ENCODE measurements around the gene PNISR. TPM values are rescaled to one million over a fixed set of nuclear protein-coding genes. Genes with fewer than 3 reads are reported as not detected.

PNISR gene
- total RNA-seq, 1 experiment from 2014 or later: 69.5 TPM

DNA sequence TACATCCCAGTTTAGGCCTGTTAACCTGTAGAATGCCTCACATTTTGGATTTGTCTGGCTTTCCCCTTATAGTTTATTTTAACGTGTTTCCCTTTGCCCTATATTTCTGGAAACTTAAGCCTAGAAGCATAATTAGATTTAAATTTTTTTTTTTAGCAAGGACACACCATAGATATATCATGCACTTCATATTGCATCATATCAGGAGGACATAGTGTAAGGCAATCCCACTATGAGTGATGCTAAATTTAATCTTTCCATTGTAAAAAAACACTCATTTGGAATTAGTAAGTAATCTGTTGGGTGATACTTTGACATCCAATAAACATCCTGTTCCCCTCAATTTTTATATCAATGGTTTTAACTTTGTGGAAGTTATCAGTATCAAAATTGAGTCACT, 65.3 kb downstream of the PNISR start:
- no peak overlapping the region for H3K4me3 ChIP-seq (ENCODE audit: low read depth, low read length)
- BruUV-seq (replicated peaks): no TSS peak
- DNase-seq: no peak
- Mint-ChIP-seq H3K36me3 (ENCODE audit: insufficient read depth, unreplicated experiment) (no peaks in the 10 kb centered on the region), H3K4me3 (ENCODE audit: unreplicated experiment) (no peak overlapping the region), H3K27ac (ENCODE audit: unreplicated experiment) (no peak overlapping the region), H3K9me3 (ENCODE audit: unreplicated experiment) (peaks cover 6% of the 10 kb centered on the region), H3K27me3 (ENCODE audit: insufficient read depth, unreplicated experiment) (peaks cover 15% of the 10 kb centered on the region), H3K4me1 (ENCODE audit: low read depth, unreplicated experiment) (no peaks in the 10 kb centered on the region)
- CTCF ChIA-PET: no interaction called here
- TF ChIP-seq, protein P1, sequence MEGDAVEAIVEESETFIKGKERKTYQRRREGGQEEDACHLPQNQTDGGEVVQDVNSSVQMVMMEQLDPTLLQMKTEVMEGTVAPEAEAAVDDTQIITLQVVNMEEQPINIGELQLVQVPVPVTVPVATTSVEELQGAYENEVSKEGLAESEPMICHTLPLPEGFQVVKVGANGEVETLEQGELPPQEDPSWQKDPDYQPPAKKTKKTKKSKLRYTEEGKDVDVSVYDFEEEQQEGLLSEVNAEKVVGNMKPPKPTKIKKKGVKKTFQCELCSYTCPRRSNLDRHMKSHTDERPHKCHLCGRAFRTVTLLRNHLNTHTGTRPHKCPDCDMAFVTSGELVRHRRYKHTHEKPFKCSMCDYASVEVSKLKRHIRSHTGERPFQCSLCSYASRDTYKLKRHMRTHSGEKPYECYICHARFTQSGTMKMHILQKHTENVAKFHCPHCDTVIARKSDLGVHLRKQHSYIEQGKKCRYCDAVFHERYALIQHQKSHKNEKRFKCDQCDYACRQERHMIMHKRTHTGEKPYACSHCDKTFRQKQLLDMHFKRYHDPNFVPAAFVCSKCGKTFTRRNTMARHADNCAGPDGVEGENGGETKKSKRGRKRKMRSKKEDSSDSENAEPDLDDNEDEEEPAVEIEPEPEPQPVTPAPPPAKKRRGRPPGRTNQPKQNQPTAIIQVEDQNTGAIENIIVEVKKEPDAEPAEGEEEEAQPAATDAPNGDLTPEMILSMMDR (IDR thresholded peaks at IDR 0.05; ENCODE audit: insufficient read depth in 1 of 2, low read depth in 1 of 2, low read length in 1 of 2, severe bottlenecking in 1 of 2, unreplicated experiment in 1 of 2): no peak
- no peaks in the 10 kb centered on the region for H3K4me1 ChIP-seq
- intact Hi-C loops (cut with micrococcal nuclease; ENCODE audit: unreplicated experiment): no loop called here
- H3K27me3 ChIP-seq (replicated peaks; ENCODE audit: control insufficient read depth, insufficient read depth, low read length): no peaks in the 10 kb centered on the region
- no peaks in the 10 kb centered on the region for H3K9me3 ChIP-seq
- H3K36me3 ChIP-seq (ENCODE audit: control insufficient read depth, insufficient read depth, low read length): no peaks in the 10 kb centered on the region
- POLR2A ChIA-PET: no interaction called here

DNA sequence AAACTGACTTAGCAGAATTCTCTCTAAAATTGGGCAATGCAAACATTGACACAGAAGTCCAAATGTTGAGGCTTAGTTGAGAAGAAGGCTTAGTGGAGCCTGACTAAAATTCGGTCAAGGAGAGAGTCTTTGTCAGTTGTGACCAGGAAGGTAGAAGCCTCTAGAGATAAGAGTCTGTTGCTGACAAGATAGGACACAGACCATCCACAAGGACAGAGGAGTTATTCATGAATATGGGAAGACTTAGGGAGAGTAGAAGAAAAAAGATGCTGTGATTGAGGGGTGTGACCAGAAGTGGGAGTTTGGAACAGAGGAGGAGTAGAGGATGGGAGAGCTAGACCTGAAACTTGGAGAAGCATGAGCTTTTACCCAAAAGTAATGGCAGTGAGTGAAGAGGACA, 68.5 kb downstream of the PNISR start:
- Histone ChIP-seq H3K27me3 (replicated peaks; ENCODE audit: control insufficient read depth, insufficient read depth, low read length) (no peaks in the 10 kb centered on the region), H3K4me1 (no peaks in the 10 kb centered on the region), H3K9me3 (no peaks in the 10 kb centered on the region), H3K36me3 (ENCODE audit: control insufficient read depth, insufficient read depth, low read length) (no peaks in the 10 kb centered on the region), H3K4me3 (ENCODE audit: low read depth, low read length) (no peak overlapping the region)
- intact Hi-C loops (cut with micrococcal nuclease; ENCODE audit: unreplicated experiment): no loop called here
- TF ChIP-seq, protein P1 (IDR thresholded peaks at IDR 0.05; ENCODE audit: insufficient read depth in 1 of 2, low read depth in 1 of 2, low read length in 1 of 2, severe bottlenecking in 1 of 2, unreplicated experiment in 1 of 2): no peak
- ChIA-PET POLR2A (no interaction called here), CTCF (no interaction called here)
- Mint-ChIP-seq H3K27ac (ENCODE audit: unreplicated experiment) (no peak overlapping the region), H3K36me3 (ENCODE audit: insufficient read depth, unreplicated experiment) (no peaks in the 10 kb centered on the region), H3K4me1 (ENCODE audit: low read depth, unreplicated experiment) (no peaks in the 10 kb centered on the region), H3K27me3 (ENCODE audit: insufficient read depth, unreplicated experiment) (peaks cover 21% of the 10 kb centered on the region), H3K9me3 (ENCODE audit: unreplicated experiment) (peaks cover 6% of the 10 kb centered on the region), H3K4me3 (ENCODE audit: unreplicated experiment) (no peak overlapping the region)
- no TSS peak for BruUV-seq (replicated peaks)
- no peak for DNase-seq

DNA sequence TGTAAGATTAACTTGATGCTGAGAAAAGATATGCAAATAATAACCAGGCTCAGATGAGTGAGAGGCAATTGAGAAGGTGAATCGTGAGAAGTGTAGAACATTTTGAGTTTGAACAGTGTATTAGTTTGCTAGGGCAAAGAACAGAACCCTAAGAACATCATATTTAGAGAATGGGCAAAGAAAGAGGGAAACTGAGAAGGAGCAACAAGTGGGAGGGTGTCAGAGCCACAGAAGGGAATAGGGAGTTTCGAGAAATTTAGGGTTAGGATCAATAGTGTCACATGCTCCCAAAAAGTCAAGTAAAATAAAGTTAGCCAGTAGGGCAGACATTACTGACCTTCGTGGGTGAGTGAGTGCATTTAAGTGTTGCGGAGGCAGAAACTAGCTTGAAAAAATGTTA, 70.1 kb downstream of the PNISR start:
- ChIA-PET CTCF (no interaction called here), POLR2A (no interaction called here)
- BruUV-seq (replicated peaks): no TSS peak
- Histone ChIP-seq H3K36me3 (ENCODE audit: control insufficient read depth, insufficient read depth, low read length) (no peaks in the 10 kb centered on the region), H3K4me3 (ENCODE audit: low read depth, low read length) (no peak overlapping the region), H3K4me1 (no peaks in the 10 kb centered on the region), H3K27me3 (replicated peaks; ENCODE audit: control insufficient read depth, insufficient read depth, low read length) (no peaks in the 10 kb centered on the region), H3K9me3 (no peaks in the 10 kb centered on the region)
- no peak overlapping the region for H3K27ac Mint-ChIP-seq (ENCODE audit: unreplicated experiment)
- TF ChIP-seq, protein P1 (IDR thresholded peaks at IDR 0.05; ENCODE audit: insufficient read depth in 1 of 2, low read depth in 1 of 2, low read length in 1 of 2, severe bottlenecking in 1 of 2, unreplicated experiment in 1 of 2): no peak
- H3K9me3 Mint-ChIP-seq (ENCODE audit: unreplicated experiment): peaks cover 6% of the 10 kb centered on the region
- no peak for DNase-seq
- H3K36me3 Mint-ChIP-seq (ENCODE audit: insufficient read depth, unreplicated experiment): no peaks in the 10 kb centered on the region
- intact Hi-C loops (cut with micrococcal nuclease; ENCODE audit: unreplicated experiment): no loop called here
- no peak overlapping the region for H3K4me3 Mint-ChIP-seq (ENCODE audit: unreplicated experiment)
- peaks cover 21% of the 10 kb centered on the region for H3K27me3 Mint-ChIP-seq (ENCODE audit: insufficient read depth, unreplicated experiment)
- no peaks in the 10 kb centered on the region for H3K4me1 Mint-ChIP-seq (ENCODE audit: low read depth, unreplicated experiment)

Measured in Caco-2 (cell line).